ENCODE measurements around the gene GSKIP. TPM values are rescaled to one million over a fixed set of nuclear protein-coding genes. Genes with fewer than 3 reads are reported as not detected.

GSKIP gene
- total RNA-seq, 4 donors from 2014 or later = 11.5 to 33.0 (median 15.7) TPM

DNA sequence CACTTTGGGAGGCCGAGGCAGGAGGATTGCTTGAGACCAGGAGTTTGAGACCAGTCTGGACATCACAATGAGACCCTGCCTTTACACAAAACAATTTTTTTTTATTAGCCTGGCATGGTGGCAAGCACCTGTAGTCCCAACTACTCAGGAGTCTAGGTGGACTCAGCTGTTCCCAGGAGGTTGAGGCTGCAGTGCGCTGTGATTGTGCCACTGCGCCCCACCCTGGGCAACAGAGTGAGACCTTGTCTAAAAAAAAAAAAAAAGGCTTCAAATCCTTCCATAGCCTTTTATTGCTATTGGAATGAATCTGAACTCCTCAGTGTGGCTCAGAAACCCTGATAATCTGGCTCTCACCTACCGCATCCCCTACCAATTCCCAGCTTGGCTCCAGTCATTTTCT lies 54.7 kb downstream of the GSKIP start:
- no peaks in the 10 kb centered on the region for H3K27me3 ChIP-seq
- no peak for TF ChIP-seq POLR2A (IDR thresholded peaks at IDR 0.05)
- TF ChIP-seq, protein P1, sequence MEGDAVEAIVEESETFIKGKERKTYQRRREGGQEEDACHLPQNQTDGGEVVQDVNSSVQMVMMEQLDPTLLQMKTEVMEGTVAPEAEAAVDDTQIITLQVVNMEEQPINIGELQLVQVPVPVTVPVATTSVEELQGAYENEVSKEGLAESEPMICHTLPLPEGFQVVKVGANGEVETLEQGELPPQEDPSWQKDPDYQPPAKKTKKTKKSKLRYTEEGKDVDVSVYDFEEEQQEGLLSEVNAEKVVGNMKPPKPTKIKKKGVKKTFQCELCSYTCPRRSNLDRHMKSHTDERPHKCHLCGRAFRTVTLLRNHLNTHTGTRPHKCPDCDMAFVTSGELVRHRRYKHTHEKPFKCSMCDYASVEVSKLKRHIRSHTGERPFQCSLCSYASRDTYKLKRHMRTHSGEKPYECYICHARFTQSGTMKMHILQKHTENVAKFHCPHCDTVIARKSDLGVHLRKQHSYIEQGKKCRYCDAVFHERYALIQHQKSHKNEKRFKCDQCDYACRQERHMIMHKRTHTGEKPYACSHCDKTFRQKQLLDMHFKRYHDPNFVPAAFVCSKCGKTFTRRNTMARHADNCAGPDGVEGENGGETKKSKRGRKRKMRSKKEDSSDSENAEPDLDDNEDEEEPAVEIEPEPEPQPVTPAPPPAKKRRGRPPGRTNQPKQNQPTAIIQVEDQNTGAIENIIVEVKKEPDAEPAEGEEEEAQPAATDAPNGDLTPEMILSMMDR (IDR thresholded peaks at IDR 0.05) = no peak
- no peak overlapping the region for H3K27ac ChIP-seq
- H3K36me3 ChIP-seq = no peaks in the 10 kb centered on the region
- H3K9me3 ChIP-seq = no peaks in the 10 kb centered on the region
- H3K4me1 ChIP-seq = no peaks in the 10 kb centered on the region
- no peak for DNase-seq
- intact Hi-C loops (cut with DNase I; ENCODE audit: low total_unique reads) = no loop called here
- H3K4me3 ChIP-seq = no peak overlapping the region

DNA sequence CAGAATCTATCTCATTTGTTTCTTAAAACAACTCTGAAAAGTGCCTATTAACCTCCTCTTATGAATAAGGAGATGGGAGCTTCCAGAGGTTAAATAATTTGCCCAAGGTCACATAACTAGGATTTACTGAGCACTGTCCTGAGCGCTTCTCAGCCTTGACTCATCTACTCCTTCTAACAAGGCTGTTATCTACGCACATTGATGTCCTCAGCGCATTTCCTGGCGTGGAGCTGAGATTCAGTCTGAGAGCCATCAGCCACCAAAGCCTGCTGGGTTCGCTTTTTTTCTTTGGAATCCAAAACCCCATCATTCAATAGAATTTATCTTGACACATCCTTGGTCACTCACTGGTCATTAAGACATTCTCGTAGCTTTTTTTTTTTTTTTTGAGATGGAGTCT lies 57.9 kb downstream of the GSKIP start:
- intact Hi-C loops (cut with DNase I; ENCODE audit: low total_unique reads) = no loop called here
- H3K9me3 ChIP-seq = no peaks in the 10 kb centered on the region
- H3K27ac ChIP-seq = no peak overlapping the region
- no peaks in the 10 kb centered on the region for H3K4me1 ChIP-seq
- no peaks in the 10 kb centered on the region for H3K36me3 ChIP-seq
- no peak overlapping the region for H3K4me3 ChIP-seq
- no peak for DNase-seq
- no peak for TF ChIP-seq POLR2A (IDR thresholded peaks at IDR 0.05)
- TF ChIP-seq, protein P1 (IDR thresholded peaks at IDR 0.05) = no peak
- H3K27me3 ChIP-seq = no peaks in the 10 kb centered on the region

DNA sequence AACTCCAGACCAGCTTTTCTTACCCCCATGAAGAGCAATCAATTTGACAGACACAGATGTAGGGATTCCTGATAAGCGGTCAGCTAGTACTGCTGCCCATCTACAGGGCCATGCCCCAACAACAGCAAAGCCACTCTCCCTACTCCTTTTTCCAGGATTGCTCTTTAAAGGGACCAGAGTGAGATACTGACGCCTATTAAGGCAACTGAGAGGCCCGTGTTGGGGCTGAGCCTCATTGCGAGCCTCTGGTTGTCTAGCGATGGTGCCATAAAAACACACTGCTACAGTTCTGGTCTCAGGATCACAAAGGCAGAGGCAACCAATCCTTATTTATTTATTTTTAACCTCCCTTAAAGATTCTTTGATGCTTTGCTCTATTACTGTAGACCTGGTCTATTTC lies 59.7 kb downstream of the GSKIP start:
- no peaks in the 10 kb centered on the region for H3K27me3 ChIP-seq
- TF ChIP-seq, protein P1 (IDR thresholded peaks at IDR 0.05) = no peak
- TF ChIP-seq POLR2A (IDR thresholded peaks at IDR 0.05) = no peak
- no peaks in the 10 kb centered on the region for H3K36me3 ChIP-seq
- H3K4me3 ChIP-seq = no peak overlapping the region
- no peak overlapping the region for H3K27ac ChIP-seq
- intact Hi-C loops (cut with DNase I; ENCODE audit: low total_unique reads) = no loop called here
- no peaks in the 10 kb centered on the region for H3K4me1 ChIP-seq
- H3K9me3 ChIP-seq = no peaks in the 10 kb centered on the region
- no peak for DNase-seq

DNA sequence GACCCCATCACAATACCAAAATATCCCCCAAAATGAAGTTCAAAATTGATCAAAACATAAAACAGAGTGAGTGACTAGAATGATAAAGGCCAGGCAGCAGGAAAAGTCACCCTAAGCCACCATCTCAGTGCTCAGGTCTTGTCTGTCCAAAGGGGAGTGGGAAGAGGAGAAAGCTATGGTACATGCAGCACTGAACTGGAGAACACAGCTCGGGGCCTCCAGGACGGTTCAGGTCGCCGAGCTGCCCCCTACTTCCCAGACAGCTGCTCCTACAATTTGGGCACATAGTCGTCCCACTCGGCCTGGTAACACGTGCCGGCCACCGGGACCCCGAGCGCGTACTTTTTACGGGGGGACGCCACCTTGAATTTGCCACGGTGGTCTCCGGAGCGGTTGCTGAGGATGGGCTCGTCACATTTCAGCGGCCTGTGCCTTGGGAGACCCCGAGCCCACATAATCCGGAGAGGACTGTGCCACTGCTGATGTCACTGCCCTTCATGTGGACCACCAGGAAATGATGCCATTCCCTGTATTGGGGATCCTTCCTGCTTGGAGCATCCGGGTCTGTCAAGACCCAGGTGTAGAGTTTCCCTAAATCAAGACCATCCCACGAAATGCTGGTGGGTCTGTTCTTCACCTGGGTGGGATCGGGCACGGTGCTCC lies 60.3 kb downstream of the GSKIP start:
- Histone ChIP-seq H3K36me3 (no peaks in the 10 kb centered on the region), H3K4me1 (no peaks in the 10 kb centered on the region), H3K4me3 (peak overlapping the region in 1 of 2 donors; percentile 3), H3K9me3 (no peaks in the 10 kb centered on the region), H3K27ac (no peak overlapping the region), H3K27me3 (no peaks in the 10 kb centered on the region)
- TF ChIP-seq, protein P1 (IDR thresholded peaks at IDR 0.05) = no peak
- TF ChIP-seq POLR2A (IDR thresholded peaks at IDR 0.05) = no peak
- DNase-seq = peak in 1 of 2 donors; percentile 15
- intact Hi-C loops (cut with DNase I; ENCODE audit: low total_unique reads) = no loop called here

DNA sequence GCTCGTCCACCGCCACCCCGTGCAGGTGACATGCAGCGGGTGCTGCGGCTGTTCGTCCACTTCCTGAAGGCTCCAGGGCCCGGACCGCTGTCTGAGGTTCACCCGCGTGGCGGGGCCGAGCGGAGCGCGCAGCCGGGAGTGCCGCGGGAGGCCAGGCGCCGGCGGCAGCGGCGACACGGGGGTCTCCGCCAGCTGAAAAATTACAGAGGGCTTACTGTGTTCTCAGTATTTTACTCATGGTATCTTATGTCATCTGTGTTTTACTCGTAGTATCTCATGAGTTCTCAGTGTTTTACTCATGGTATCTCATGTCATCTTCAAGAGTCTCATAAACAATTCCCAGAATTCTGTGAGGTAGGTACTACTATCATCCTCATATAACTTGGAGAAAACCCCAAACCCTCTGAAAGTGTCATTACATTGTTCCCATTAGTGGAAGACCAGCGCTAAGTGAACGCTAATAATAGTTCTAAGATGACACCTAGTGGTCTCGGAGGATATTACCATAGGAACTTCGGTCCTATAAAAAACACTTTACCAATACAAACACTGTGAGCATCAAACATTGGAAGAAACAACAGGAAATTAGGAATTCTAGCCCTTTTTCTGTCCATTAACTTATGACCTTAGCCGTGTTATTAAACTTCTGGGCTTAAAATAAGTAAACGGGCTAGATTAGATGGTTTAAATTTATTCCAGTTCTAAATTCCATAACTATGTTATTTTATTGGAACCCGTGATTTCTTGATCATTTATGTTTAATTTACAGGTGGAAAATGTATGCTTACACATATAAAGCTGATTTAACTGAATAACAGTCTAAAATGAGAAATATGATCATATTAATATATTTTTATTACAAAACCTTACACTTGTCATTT lies 61.0 kb downstream of the GSKIP start:
- H3K27me3 ChIP-seq = no peaks in the 10 kb centered on the region
- H3K27ac ChIP-seq = no peak overlapping the region
- TF ChIP-seq, protein P1 (IDR thresholded peaks at IDR 0.05) = peak; percentile 79 to 85 (median 83)
- TF ChIP-seq POLR2A (IDR thresholded peaks at IDR 0.05) = no peak
- no peaks in the 10 kb centered on the region for H3K4me1 ChIP-seq
- intact Hi-C loops (cut with DNase I; ENCODE audit: low total_unique reads) = no loop called here
- peak in 1 of 2 donors; percentile 16 for DNase-seq
- H3K36me3 ChIP-seq = no peaks in the 10 kb centered on the region
- H3K4me3 ChIP-seq = peak overlapping the region in 1 of 2 donors; percentile 3
- H3K9me3 ChIP-seq = no peaks in the 10 kb centered on the region

All from uterus (tissue), 4 donors.